ENCODE results near the gene ZNF454. TPM values are rescaled to one million over a fixed set of nuclear protein-coding genes. Genes with fewer than 3 reads are reported as not detected.

The ZNF454 gene
- total RNA-seq, 2 experiments from 2014 or later: not detected

DNA sequence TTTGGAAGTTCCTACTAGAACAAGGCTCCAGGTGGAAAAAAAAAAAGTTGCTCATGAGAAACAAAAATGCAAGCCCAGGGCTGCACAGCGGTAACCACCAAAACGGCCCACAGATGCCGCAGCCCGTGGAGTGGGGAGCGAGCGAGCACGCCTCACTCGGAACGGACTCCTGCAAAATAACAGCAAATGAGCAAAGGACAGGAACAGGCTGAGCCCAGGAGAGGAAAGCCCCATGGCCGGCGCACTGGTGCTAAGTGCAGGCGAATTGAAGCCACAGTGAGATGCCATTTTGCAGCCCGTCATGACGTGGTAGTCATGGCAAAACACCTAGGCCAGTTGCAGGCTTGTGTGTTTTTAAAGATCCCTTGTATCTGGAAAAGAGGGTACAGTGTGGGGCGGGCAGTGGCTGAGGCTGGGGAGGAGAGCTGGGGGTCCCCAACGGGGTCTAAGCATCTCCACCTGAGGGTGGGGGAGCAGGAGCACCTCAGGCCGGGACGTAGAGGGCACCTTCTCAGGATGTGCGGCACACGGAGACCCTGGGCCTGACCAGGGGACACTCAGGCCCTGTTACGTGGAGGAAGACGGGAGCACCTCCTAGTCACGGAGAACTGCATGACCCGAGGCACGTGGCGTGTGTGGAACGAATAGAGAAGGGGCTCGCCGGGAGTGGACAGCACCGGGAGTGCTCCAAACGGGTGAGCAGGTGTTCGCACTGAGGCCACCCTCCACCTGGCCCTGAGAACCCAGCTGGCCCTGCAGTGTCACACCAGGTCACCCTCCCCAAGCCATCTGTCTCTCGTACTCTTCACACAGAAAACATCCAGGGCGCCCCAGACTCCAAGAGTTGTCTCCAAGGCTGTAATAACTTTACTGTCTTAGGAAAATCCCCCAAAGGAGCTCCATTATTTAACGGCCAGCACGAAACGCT lies 43.4 kb downstream of the ZNF454 start:
- Mint-ChIP-seq H3K36me3 (ENCODE audit: low read depth) (peaks cover 3% of the 10 kb centered on the region), H3K4me3 (no peak overlapping the region), H3K4me1 (ENCODE audit: low read depth) (no peaks in the 10 kb centered on the region), H3K27ac (no peak overlapping the region), H3K9me3 (ENCODE audit: insufficient read depth) (peaks cover 34% of the 10 kb centered on the region), H3K27me3 (ENCODE audit: low read depth) (no peaks in the 10 kb centered on the region)
- POLR2A ChIA-PET: no interaction called here
- DNase-seq: no peak
- CTCF ChIA-PET: no interaction called here
- no peak for ATAC-seq

DNA sequence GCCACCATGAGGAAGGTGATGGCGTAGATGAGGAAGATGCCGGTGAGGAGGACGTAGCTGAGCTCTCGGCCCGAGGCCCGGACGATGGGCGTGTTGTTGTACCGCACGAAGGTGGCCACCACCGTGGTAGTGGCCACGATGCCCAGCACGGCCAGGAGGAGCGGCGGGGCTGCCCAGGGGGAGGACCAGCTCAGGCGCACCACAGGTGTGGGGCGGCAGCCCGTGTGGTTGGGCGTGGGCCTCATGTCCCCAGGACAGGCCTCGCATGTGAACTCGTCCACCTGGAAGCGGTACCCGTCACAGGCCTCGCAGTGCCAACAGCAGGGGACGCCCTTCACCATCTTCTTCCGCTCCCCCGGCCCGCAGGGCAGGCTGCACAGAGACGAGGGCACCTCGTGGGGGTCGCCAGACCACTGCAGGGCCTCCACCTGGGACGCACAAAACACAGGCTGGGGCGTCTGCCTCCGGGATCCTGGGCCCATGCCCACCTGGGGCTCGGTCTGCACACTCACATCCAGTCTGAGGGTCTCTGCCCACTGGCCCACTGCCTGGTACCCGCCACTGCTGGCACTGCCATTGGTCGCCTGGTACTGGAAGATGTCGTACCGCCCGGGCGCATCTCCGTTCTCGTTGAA lies 45.4 kb downstream of the ZNF454 start:
- Mint-ChIP-seq H3K27me3 (ENCODE audit: low read depth) (no peaks in the 10 kb centered on the region), H3K4me1 (ENCODE audit: low read depth) (no peaks in the 10 kb centered on the region), H3K9me3 (ENCODE audit: insufficient read depth) (peaks cover 26% of the 10 kb centered on the region), H3K4me3 (no peak overlapping the region), H3K36me3 (ENCODE audit: low read depth) (peaks cover 2% of the 10 kb centered on the region), H3K27ac (no peak overlapping the region)
- POLR2A ChIA-PET: no interaction called here
- ATAC-seq: no peak
- DNase-seq: no peak
- CTCF ChIA-PET: no interaction called here

DNA sequence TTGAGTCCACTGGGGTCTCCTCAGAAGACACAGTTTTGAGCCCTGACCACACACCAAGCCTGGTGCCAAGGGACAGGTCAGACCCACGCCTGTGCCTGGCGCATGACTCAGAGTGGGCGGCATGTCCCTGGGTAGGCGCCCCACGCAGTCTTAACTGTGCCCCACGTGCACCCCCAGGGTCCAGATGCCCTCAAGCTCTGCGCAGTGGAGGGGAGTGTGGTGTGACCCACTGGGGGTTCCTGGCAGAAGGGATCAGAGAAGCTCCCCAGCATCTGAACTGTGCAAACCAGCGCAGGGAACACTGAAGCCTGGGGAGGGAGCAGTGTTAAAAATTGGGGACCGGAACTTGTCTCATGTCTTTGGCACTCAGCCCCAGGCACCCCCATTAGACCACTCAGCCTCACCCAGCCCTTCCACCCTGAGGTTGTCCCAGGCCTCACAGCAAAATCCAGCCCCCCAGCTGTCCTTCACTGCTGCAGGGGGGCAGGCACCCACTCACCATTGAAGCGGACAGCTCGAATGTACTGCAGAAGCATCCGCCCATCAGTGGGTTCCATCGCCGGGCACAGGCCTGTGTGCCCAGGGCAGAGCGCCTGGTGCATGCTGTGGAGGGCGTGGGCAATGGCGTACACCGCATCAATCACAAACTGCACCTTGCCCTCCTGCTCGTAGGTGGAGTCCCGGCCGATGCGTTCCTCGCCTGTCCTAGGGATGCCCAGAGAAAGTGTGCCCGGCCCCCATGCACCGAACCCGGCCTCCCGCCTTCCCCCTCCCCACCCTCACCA lies 47.6 kb downstream of the ZNF454 start:
- ChIA-PET CTCF (no interaction called here), POLR2A (no interaction called here)
- Mint-ChIP-seq H3K27ac (no peak overlapping the region), H3K4me1 (ENCODE audit: low read depth) (no peaks in the 10 kb centered on the region), H3K9me3 (ENCODE audit: insufficient read depth) (peaks cover 8% of the 10 kb centered on the region), H3K4me3 (no peak overlapping the region), H3K27me3 (ENCODE audit: low read depth) (peaks cover 13% of the 10 kb centered on the region), H3K36me3 (ENCODE audit: low read depth) (no peaks in the 10 kb centered on the region)
- ATAC-seq (no peak), DNase-seq (no peak)

DNA sequence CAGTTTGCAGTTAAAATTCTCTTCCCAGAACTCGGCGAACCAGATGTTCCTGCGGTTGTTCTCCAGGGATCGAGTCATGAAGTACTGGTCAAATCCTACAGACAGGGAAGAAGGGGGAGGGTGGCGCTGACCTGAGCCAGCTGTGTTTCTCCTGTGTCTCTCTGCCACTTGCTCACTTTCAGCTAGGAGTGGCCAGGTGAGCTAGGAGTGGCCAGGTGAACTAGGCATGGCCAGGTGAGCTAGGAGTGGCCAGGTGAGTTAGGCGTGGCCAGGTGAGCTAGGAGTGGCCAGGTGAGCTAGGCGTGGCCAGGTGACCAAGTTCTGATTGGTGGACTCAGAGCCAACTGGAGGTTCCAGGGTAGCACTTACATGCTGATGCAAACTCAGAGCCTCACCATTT lies 48.3 kb downstream of the ZNF454 start:
- CTCF ChIA-PET: no interaction called here
- ATAC-seq: no peak
- H3K4me1 Mint-ChIP-seq (ENCODE audit: low read depth): no peaks in the 10 kb centered on the region

DNA sequence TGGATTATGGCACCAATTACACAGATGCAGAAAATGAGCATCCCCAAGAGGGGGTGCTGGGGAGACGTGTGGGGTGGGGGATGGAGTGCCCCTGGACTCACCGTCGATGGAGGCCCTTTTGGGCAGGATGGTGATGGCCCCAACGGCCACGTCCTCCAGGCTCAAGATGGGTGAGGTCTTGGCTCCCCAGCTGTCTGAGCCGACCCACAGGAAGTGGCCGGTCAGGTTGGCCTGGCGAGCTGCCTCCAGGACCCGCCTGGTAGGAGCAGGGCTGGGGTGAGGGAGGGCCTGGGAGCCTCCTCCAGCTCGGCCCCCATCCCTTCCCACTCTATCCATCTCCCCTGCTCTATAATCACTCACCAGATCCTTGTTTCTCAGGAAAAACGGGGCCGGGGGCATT lies 49.5 kb downstream of the ZNF454 start:
- H3K9me3 Mint-ChIP-seq (ENCODE audit: insufficient read depth): peaks cover 8% of the 10 kb centered on the region
- CTCF ChIA-PET: no interaction called here
- no peak overlapping the region for H3K27ac Mint-ChIP-seq
- POLR2A ChIA-PET: no interaction called here
- DNase-seq (no peak), ATAC-seq (no peak)
- H3K4me1 Mint-ChIP-seq (ENCODE audit: low read depth): no peaks in the 10 kb centered on the region
- H3K27me3 Mint-ChIP-seq (ENCODE audit: low read depth): peaks cover 21% of the 10 kb centered on the region
- no peak overlapping the region for H3K4me3 Mint-ChIP-seq
- H3K36me3 Mint-ChIP-seq (ENCODE audit: low read depth): peaks cover 2% of the 10 kb centered on the region

More for the DNA sequence above, 48.3 kb downstream of the ZNF454 start:
- Mint-ChIP-seq H3K27me3 (ENCODE audit: low read depth) (peaks cover 18% of the 10 kb centered on the region), H3K36me3 (ENCODE audit: low read depth) (no peaks in the 10 kb centered on the region), H3K27ac (no peak overlapping the region), H3K4me3 (no peak overlapping the region), H3K9me3 (ENCODE audit: insufficient read depth) (peaks cover 8% of the 10 kb centered on the region)
- POLR2A ChIA-PET: no interaction called here
- DNase-seq: no peak

DNA sequence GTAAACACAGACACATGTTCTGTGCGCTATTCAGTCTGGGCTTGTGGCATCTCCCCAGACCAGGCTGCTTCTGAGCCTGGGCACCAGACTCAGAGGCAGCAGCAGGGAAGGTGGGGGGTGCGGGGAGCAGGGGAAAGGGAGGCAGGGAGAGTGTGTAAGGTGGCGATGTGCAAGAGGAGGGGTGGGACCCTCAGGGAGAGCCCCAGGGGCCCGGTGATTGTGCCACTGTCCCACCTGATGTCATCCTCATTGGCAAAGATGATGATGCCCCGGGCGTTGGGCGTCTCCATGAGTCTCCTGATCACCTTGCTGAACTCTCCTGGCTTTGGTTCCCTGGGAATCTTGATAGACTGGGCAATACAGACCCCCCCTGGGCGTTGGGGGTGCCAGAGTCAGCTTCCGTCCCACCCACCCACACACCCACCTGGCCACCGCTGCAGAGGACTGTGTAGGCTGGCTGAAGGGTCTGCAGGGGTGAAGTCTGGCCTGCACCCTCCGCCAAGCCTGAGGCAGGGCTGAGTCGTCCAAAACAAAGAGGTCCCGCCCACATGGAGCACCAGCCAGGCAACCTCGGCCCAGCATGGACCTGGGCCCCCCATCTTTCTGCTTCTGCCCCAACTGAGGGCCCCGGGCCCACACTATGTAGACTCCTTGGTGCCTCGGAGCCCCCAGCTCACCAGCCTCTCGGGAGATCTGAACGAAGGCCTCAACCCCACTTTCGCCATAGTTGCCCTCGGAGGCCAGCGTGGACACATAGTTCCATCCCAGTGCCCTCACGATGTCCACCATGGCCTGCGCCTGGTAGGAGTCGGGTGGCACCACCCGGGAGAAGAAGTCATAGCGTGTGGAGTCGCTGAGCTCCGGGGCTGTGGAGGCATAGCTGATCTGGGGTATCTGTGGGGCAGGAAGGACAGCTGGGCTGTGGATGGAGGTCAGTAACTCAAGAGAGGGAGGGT lies 50.5 kb downstream of the ZNF454 start:
- H3K9me3 Mint-ChIP-seq (ENCODE audit: insufficient read depth): peaks cover 8% of the 10 kb centered on the region
- ChIA-PET POLR2A (no interaction called here), CTCF (no interaction called here)
- peaks cover 2% of the 10 kb centered on the region for H3K36me3 Mint-ChIP-seq (ENCODE audit: low read depth)
- no peaks in the 10 kb centered on the region for H3K4me1 Mint-ChIP-seq (ENCODE audit: low read depth)
- no peak for ATAC-seq
- peaks cover 25% of the 10 kb centered on the region for H3K27me3 Mint-ChIP-seq (ENCODE audit: low read depth)
- DNase-seq: no peak
- no peak overlapping the region for H3K4me3 Mint-ChIP-seq
- no peak overlapping the region for H3K27ac Mint-ChIP-seq

DNA sequence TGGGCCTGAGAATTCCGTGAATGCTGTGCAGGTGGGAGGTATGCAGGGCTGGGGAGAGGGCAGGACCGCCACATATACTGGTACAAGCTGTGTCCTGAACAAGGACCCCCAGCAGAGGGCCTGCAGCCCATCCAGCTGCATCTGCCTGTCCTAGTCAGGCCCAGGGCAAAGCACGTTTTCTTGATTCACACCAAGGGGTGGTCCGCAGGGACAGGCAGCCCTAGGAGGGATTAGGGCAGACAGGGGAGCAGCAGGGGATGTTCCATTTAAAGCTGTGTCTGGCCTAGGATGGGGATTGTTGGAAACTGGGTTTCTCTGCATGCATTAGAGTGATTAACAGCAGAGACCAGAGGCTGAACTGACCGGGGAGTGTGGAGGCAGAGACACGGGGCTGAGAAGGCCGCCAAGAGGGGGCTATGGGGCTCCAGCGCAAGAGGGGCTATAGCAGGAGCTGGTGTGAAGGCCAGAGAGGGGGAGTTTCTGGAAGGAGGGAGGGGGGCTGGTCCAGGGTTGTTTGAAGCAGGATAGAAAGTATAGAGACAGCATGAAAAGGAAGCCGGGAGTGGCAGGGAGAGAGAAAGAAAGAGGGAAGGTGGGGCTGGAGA lies 51.4 kb downstream of the ZNF454 start:
- DNase-seq (no peak), ATAC-seq (no peak)
- H3K4me3 Mint-ChIP-seq: no peak overlapping the region
- ChIA-PET POLR2A (no interaction called here), CTCF (no interaction called here)
- H3K27ac Mint-ChIP-seq: no peak overlapping the region
- H3K36me3 Mint-ChIP-seq (ENCODE audit: low read depth): peaks cover 2% of the 10 kb centered on the region
- peaks cover 3% of the 10 kb centered on the region for H3K9me3 Mint-ChIP-seq (ENCODE audit: insufficient read depth)
- no peaks in the 10 kb centered on the region for H3K4me1 Mint-ChIP-seq (ENCODE audit: low read depth)
- H3K27me3 Mint-ChIP-seq (ENCODE audit: low read depth): peaks cover 25% of the 10 kb centered on the region

DNA sequence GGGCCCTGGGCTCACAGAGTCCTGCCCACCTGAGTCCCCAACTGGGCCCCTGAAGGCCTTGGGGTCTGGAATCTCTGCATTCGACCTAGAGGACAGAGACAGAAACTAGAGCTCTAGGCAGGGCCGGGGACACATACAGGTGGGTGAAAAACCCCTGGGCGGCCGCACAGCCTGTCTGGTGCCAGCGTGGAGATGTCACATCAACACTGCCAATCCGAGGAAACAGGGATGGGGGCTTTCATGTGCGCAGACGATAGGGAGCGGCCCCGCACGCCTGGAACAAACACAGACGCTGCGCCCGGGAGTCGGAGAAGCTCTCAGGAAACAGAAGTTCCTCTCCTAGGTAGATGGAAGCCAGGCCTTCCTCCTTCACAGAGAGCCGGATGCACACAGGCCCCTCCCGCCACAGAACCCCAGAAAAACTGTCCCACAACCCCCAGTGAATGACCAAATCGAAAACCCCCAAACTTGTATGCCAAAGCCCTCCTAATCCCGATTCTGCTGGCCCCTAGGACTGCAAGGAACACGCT lies 52.3 kb downstream of the ZNF454 start:
- ATAC-seq (no peak), DNase-seq (no peak)
- no peak overlapping the region for H3K4me3 Mint-ChIP-seq
- CTCF ChIA-PET: no interaction called here
- H3K36me3 Mint-ChIP-seq (ENCODE audit: low read depth): peaks cover 2% of the 10 kb centered on the region
- peaks cover 25% of the 10 kb centered on the region for H3K27me3 Mint-ChIP-seq (ENCODE audit: low read depth)
- POLR2A ChIA-PET: no interaction called here
- H3K9me3 Mint-ChIP-seq (ENCODE audit: insufficient read depth): peaks cover 2% of the 10 kb centered on the region
- H3K27ac Mint-ChIP-seq: no peak overlapping the region
- no peaks in the 10 kb centered on the region for H3K4me1 Mint-ChIP-seq (ENCODE audit: low read depth)

DNA sequence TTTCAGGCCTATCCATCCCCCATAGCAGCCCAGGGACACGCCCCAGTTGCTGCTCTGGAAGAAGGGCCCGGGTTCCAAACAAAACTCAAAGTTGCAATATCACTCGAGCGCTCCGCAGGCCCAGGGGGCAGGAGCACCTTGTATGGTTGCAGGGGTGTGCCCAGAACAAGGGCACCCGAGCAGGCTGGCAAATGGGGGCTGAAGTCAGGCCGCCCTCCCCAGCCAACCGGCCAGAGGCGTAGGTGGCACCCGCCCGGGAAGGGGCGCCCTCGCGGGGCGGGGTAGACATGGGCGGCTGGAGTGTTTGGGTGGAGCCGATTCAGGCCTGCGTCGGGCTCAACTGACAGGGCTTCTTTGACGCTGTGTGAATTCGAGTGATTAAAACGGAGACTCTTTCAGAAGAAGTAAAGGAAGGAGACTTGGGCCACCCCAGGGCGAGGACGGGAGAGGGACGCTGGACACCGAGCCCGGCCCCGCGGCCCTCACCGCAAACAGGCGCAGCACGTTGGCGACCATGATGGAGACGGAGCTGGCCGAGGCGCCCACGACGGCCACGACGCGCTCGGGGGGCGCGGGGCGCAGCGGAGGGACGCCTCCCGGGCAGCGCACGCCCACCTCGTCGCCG lies 53.1 kb downstream of the ZNF454 start:
- no peak overlapping the region for H3K4me3 Mint-ChIP-seq
- H3K4me1 Mint-ChIP-seq (ENCODE audit: low read depth): no peaks in the 10 kb centered on the region
- peaks cover 2% of the 10 kb centered on the region for H3K9me3 Mint-ChIP-seq (ENCODE audit: insufficient read depth)
- ChIA-PET POLR2A (no interaction called here), CTCF (no interaction called here)
- H3K27ac Mint-ChIP-seq: no peak overlapping the region
- peaks cover 25% of the 10 kb centered on the region for H3K27me3 Mint-ChIP-seq (ENCODE audit: low read depth)
- ATAC-seq (no peak), DNase-seq (no peak)
- peaks cover 2% of the 10 kb centered on the region for H3K36me3 Mint-ChIP-seq (ENCODE audit: low read depth)

DNA sequence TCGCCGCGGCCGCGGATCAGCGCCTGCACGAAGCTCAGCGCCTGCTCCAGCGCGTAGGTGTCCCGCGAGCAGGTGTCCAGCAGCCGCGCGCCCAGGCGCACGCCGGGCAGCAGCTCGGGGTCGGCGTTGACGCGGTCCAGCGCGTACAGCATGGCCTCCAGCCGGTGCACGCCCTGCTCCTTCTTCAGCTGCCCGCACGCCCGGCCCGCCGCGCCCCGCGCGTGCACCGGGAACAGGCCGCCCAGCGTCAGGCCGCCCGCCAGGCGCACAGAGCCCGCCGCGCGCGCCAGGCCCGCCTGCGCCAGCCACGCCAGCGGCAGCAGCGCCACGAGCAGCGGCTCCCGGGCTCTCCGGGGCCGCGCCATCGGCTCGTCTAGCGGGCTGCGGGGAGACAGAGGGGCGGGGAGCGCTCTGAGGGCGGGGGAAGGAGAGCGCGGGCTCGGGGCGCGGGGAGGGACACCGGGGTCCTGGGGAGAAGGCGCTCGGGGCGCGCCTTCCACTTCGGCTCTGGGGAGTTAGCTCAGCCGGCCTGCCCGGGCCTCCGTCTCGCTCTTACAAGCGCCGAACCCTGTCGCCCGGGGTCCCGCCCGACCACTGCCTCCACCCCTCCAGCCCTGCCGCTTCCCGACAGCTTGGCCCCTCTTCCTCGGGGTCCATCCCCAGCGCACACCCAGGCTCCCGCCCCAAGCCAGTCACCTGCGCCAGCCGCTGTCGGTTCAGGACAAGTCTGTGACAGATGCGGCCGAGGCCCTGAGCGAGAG lies 53.8 kb downstream of the ZNF454 start, which contains the start of gene GRM6:
Gene GRM6 (minus strand): TSS at position 741 of the 761 bp plus-strand sequence. CDS start 376 bp downstream, at position 365.
- no peaks in the 10 kb centered on the region for H3K4me1 Mint-ChIP-seq (ENCODE audit: low read depth)
- H3K27ac Mint-ChIP-seq: no peak within 1 kb of the TSS
- peak within 1 kb of the TSS; percentile 2 for H3K4me3 Mint-ChIP-seq
- ChIA-PET POLR2A (no interaction called here), CTCF (no interaction called here)
- peaks cover 25% of the 10 kb centered on the region for H3K27me3 Mint-ChIP-seq (ENCODE audit: low read depth)
- no peak for ATAC-seq
- H3K9me3 Mint-ChIP-seq (ENCODE audit: insufficient read depth): peaks cover 2% of the 10 kb centered on the region
- no peak for DNase-seq
- peaks cover 2% of the 10 kb centered on the region for H3K36me3 Mint-ChIP-seq (ENCODE audit: low read depth)
